Dedifferentiated amniotic fluid mesenchymal stem cell (primary cell): Measurements from ENCODE around the gene SLC25A22.

Experiments used
- DNase-seq: peaks from one replicate; pipeline ENCODE4 v3.0.0-alpha.2; 2016; ENCODE audit errors: extremely low spot score

SLC25A22 gene

GRCh38 chr11:747158-748006, 50.7 kb downstream of the SLC25A22 start, which contains the start of gene TALDO1:
TSS of gene TALDO1 (plus strand) at chr11:747464. CDS start at chr11:747482, 18 bp downstream.
- DNase-seq, result peak; percentile 84

GRCh38 chr11:746289-747157, 51.6 kb downstream of the SLC25A22 start:
- no peak for DNase-seq

GRCh38 chr11:745428-745827, 52.7 kb downstream of the SLC25A22 start:
- DNase-seq, result no peak

- DNase-seq, result no peak
Observed at GRCh38 chr11:742571-743201, 55.4 kb downstream of the SLC25A22 start.

GRCh38 chr11:742156-742546, 55.9 kb downstream of the SLC25A22 start:
- DNase-seq, result no peak
